ENCODE measurements around the gene TAF1A. TPM values are rescaled to one million over a fixed set of nuclear protein-coding genes. Genes with fewer than 3 reads are reported as not detected.

TAF1A gene
- total RNA-seq, 3 donors from 2014 or later (not counting 1 experiment from before 2014, with no cell fraction given) = 5.2 to 10.4 (median 7.1) TPM

DNA sequence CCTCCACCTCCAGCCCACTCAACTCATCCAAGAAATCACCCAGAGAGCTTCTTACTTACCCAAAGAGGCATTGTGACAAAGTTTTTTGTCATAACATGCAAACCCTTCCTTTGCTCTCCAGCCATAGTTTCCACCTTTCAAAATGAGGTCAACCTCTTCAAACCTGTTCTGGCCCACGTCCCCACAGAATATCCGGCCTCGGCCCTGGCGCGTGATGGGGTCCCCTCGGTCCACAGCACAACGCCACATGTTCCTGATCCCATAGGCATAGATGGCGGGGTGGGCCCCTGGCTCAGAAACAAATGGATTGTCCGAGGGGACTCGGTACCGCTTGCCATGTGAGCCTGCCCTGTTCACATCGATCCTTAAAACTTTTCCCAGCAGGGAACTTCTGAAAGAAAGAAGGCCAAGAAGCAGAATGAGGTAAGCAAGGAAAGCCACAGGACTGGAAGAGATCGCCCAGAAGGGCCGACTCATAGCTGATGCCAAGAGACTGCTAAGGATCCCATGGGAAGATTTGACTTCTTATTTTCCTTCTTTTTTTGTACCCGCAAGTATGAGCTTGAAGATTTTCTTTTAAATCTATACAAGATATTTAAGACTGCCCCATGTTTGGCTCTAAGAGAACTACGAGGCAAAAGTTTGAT lies 49.7 kb downstream of the TAF1A start:
- Histone ChIP-seq H3K36me3 (ENCODE audit: control insufficient read depth, insufficient read depth, low read length) (no peaks in the 10 kb centered on the region), H3K27ac (ENCODE audit: low read length) (no peak overlapping the region)
- no peaks in the 10 kb centered on the region for H3K9me3 Mint-ChIP-seq

DNA sequence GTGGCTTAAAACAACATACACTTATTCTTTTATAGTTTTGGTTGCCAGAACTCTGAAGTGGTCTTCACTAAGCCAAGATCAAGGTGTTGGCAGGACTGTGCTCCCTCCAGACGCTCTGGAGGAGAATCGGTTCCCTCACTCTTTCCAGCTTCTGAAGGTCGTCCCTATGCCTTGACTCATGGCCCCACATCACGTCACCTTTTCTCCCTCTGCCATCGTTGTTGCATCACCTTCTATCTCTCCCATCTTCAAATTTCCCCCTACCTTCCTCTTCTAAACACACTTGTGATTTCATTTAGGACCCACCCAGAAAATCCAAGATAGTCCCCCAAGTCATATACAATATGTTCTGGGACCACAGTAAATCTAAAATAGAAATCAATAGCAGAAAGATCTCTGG lies 54.3 kb downstream of the TAF1A start:
- H3K27ac ChIP-seq (ENCODE audit: low read length) = no peak overlapping the region
- H3K4me1 Mint-ChIP-seq = no peaks in the 10 kb centered on the region
- H3K36me3 Mint-ChIP-seq = no peaks in the 10 kb centered on the region
- intact Hi-C loops (cut with micrococcal nuclease) = no loop called here
- peaks cover 10 to 16% of the 10 kb centered on the region in 2 donors for H3K27me3 Mint-ChIP-seq (ENCODE audit: low read depth in 2 of 2)
- H3K27ac Mint-ChIP-seq = no peak overlapping the region
- TF ChIP-seq, protein P1, sequence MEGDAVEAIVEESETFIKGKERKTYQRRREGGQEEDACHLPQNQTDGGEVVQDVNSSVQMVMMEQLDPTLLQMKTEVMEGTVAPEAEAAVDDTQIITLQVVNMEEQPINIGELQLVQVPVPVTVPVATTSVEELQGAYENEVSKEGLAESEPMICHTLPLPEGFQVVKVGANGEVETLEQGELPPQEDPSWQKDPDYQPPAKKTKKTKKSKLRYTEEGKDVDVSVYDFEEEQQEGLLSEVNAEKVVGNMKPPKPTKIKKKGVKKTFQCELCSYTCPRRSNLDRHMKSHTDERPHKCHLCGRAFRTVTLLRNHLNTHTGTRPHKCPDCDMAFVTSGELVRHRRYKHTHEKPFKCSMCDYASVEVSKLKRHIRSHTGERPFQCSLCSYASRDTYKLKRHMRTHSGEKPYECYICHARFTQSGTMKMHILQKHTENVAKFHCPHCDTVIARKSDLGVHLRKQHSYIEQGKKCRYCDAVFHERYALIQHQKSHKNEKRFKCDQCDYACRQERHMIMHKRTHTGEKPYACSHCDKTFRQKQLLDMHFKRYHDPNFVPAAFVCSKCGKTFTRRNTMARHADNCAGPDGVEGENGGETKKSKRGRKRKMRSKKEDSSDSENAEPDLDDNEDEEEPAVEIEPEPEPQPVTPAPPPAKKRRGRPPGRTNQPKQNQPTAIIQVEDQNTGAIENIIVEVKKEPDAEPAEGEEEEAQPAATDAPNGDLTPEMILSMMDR (IDR thresholded peaks at IDR 0.05) = no peak
- WGBS (ENCODE audit: insufficient coverage) = 87% methylated on average over 5 of the region's 5 CpGs
- no peaks in the 10 kb centered on the region for H3K36me3 ChIP-seq (ENCODE audit: control insufficient read depth, insufficient read depth, low read length)
- ATAC-seq (no peak), DNase-seq (no peak)
- H3K4me1 ChIP-seq (ENCODE audit: control insufficient read depth, insufficient read depth, low read length) = no peaks in the 10 kb centered on the region
- no peak overlapping the region for H3K4me3 Mint-ChIP-seq
- H3K9me3 Mint-ChIP-seq = no peaks in the 10 kb centered on the region
- no peaks in the 10 kb centered on the region for H3K9me3 ChIP-seq (ENCODE audit: control insufficient read depth, insufficient read depth, low read length)
- no peak overlapping the region for H3K4me3 ChIP-seq (ENCODE audit: low read length)
- H3K27me3 ChIP-seq (ENCODE audit: control insufficient read depth, insufficient read depth, low read length) = no peaks in the 10 kb centered on the region

More for the DNA sequence above, 49.7 kb downstream of the TAF1A start:
- TF ChIP-seq, protein P1 (IDR thresholded peaks at IDR 0.05) = no peak
- Mint-ChIP-seq H3K27me3 (ENCODE audit: low read depth in 2 of 2) (peaks cover 6 to 10% of the 10 kb centered on the region in 2 donors), H3K36me3 (no peaks in the 10 kb centered on the region), H3K4me1 (no peaks in the 10 kb centered on the region), H3K27ac (no peak overlapping the region), H3K4me3 (no peak overlapping the region)
- 94% methylated on average over 16 of the region's 16 CpGs for WGBS (ENCODE audit: insufficient coverage)
- intact Hi-C loops (cut with micrococcal nuclease) = no loop called here
- Histone ChIP-seq H3K27me3 (ENCODE audit: control insufficient read depth, insufficient read depth, low read length) (no peaks in the 10 kb centered on the region), H3K9me3 (ENCODE audit: control insufficient read depth, insufficient read depth, low read length) (no peaks in the 10 kb centered on the region), H3K4me1 (ENCODE audit: control insufficient read depth, insufficient read depth, low read length) (no peaks in the 10 kb centered on the region), H3K4me3 (ENCODE audit: low read length) (no peak overlapping the region)
- DNase-seq (no peak), ATAC-seq (no peak)

DNA sequence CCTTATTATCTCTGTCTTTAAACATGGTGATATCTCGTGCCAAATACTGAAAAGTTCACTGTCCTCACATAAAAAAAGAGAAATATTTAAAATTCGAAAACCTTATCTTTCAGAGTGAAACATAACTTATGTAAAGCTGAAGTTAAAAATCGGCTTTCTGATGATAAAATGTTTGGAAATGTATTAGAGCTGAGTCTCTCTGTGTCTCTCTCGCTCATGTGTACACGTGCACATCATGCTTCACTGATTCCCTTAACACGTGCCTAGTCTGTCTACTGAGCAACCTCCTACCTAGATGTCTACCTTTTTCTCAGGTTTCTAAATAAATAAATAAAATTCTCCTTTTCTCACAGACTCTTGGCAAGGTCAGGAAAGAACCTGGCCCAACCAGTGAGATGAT lies 58.9 kb downstream of the TAF1A start:
- no peak for DNase-seq
- no peak for ATAC-seq
- Mint-ChIP-seq H3K27me3 (ENCODE audit: low read depth in 2 of 2) (peaks cover 14 to 29% of the 10 kb centered on the region in 2 donors), H3K36me3 (no peaks in the 10 kb centered on the region), H3K4me1 (no peaks in the 10 kb centered on the region), H3K9me3 (no peaks in the 10 kb centered on the region), H3K4me3 (no peak overlapping the region), H3K27ac (no peak overlapping the region)
- Histone ChIP-seq H3K9me3 (ENCODE audit: control insufficient read depth, insufficient read depth, low read length) (no peaks in the 10 kb centered on the region), H3K4me3 (ENCODE audit: low read length) (no peak overlapping the region), H3K27me3 (ENCODE audit: control insufficient read depth, insufficient read depth, low read length) (no peaks in the 10 kb centered on the region), H3K36me3 (ENCODE audit: control insufficient read depth, insufficient read depth, low read length) (no peaks in the 10 kb centered on the region), H3K27ac (ENCODE audit: low read length) (no peak overlapping the region), H3K4me1 (ENCODE audit: control insufficient read depth, insufficient read depth, low read length) (no peaks in the 10 kb centered on the region)
- WGBS (ENCODE audit: insufficient coverage) = 82% methylated on average over 4 of the region's 6 CpGs
- intact Hi-C loops (cut with micrococcal nuclease) = no loop called here
- TF ChIP-seq, protein P1 (IDR thresholded peaks at IDR 0.05) = no peak

DNA sequence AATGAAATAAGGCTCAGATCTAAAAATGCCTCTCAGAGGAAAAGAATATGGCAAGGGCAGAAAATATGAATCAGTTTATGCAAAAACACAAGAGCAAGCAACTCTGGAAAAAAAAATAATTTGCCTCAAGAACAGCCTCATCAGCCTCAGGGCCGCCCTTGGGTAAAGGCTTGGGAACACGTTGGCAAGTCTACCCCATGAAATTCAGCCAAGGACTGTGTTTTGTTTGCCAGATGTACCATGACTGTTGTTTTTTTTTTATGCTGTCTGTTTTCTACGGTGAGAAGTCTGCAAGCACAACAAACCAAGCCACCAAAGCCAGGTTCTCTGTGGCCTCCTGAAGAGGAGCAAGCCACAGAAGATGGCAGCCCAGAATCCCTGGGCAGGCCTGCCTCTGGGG lies 59.8 kb downstream of the TAF1A start:
- 88% methylated on average over 3 of the region's 3 CpGs for WGBS (ENCODE audit: insufficient coverage)
- Mint-ChIP-seq H3K4me3 (no peak overlapping the region), H3K27me3 (ENCODE audit: low read depth in 2 of 2) (peaks cover 16 to 34% of the 10 kb centered on the region in 2 donors), H3K36me3 (no peaks in the 10 kb centered on the region), H3K27ac (no peak overlapping the region), H3K4me1 (no peaks in the 10 kb centered on the region), H3K9me3 (no peaks in the 10 kb centered on the region)
- Histone ChIP-seq H3K36me3 (ENCODE audit: control insufficient read depth, insufficient read depth, low read length) (no peaks in the 10 kb centered on the region), H3K27ac (ENCODE audit: low read length) (no peak overlapping the region), H3K4me1 (ENCODE audit: control insufficient read depth, insufficient read depth, low read length) (no peaks in the 10 kb centered on the region), H3K9me3 (ENCODE audit: control insufficient read depth, insufficient read depth, low read length) (no peaks in the 10 kb centered on the region), H3K27me3 (ENCODE audit: control insufficient read depth, insufficient read depth, low read length) (no peaks in the 10 kb centered on the region), H3K4me3 (ENCODE audit: low read length) (no peak overlapping the region)
- intact Hi-C loops (cut with micrococcal nuclease) = no loop called here
- DNase-seq (no peak), ATAC-seq (no peak)
- TF ChIP-seq, protein P1 (IDR thresholded peaks at IDR 0.05) = no peak
